Measurements from ENCODE around the gene FGD3. TPM values are rescaled to one million over a fixed set of nuclear protein-coding genes. Genes with fewer than 3 reads are reported as not detected.
A peak's percentile ranks its signal among the peaks of the same experiment; 100 is the strongest.
"Not testable (repeated sequence)": the region's sequence is repeated elsewhere in the genome, so short reads cannot be mapped to it uniquely, and the experiment has no call there.

The FGD3 gene
- polyA plus RNA-seq, 1 donor, result 7.2 TPM

DNA sequence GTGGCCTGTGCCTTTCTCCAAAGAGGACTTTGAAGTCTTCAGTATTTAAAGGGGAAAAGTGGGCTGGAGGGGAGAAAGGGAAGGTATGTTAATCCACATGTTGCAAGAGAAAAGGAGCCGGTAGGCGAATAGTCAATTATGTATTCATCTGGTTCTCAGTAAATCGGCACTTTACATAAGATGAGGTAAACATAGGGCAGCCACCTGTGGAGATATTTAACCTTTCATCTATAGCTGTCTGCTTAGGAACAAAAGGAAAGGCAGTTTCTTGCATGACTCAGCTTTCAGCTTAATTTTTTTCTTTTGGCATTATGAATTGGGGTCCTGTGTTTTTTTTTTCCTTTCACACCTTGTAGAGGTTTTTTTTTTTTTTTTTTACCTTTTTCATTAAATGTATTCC is 42.2 kb downstream of the FGD3 start:
- peaks cover 7% of the 10 kb centered on the region for H3K9me3 ChIP-seq (ENCODE audit: control insufficient read depth, low read depth, low read length)
- WGBS (ENCODE audit: insufficient coverage, low lambda C conversion rate), result no CpG with 5 or more reads among the region's 3 CpGs
- H3K4me3 ChIP-seq (ENCODE audit: low read length), result no peak overlapping the region
- no peak overlapping the region for H3K27ac ChIP-seq (ENCODE audit: low read length)
- H3K36me3 ChIP-seq (ENCODE audit: control insufficient read depth, insufficient read depth, low read length), result no peaks in the 10 kb centered on the region
- no peak for DNase-seq
- H3K27me3 ChIP-seq (ENCODE audit: control insufficient read depth, insufficient read depth, low read length), result no peaks in the 10 kb centered on the region
- H3K4me1 ChIP-seq (ENCODE audit: control insufficient read depth, insufficient read depth, low read length), result peaks cover 10% of the 10 kb centered on the region

DNA sequence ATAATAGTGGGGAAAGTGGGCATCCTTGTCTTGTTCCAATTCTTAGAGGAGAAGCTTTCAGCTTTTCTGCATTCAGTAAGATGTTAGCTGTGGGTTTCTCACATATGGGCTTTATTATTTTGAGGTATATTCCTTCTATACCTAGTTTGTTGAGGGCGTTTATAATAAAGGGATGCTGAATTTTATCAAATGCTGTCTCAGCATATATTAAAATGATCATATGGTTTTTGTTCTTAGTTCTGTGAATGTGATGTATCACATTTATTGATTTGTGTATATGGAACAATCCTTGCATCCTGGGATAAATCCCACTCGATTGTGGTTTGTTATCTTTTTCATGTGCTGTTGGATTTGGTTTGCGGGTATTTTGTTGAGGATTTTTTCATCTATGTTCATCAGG is 43.1 kb downstream of the FGD3 start:
- H3K4me3 ChIP-seq (ENCODE audit: low read length), result no peak overlapping the region
- no peaks in the 10 kb centered on the region for H3K36me3 ChIP-seq (ENCODE audit: control insufficient read depth, insufficient read depth, low read length)
- no peaks in the 10 kb centered on the region for H3K9me3 ChIP-seq (ENCODE audit: control insufficient read depth, low read depth, low read length)
- no peak overlapping the region for H3K27ac ChIP-seq (ENCODE audit: low read length)
- no peak for DNase-seq
- no peaks in the 10 kb centered on the region for H3K27me3 ChIP-seq (ENCODE audit: control insufficient read depth, insufficient read depth, low read length)
- H3K4me1 ChIP-seq (ENCODE audit: control insufficient read depth, insufficient read depth, low read length), result peaks cover 10% of the 10 kb centered on the region
- no CpG with 5 or more reads among the region's 3 CpGs for WGBS (ENCODE audit: insufficient coverage, low lambda C conversion rate)

DNA sequence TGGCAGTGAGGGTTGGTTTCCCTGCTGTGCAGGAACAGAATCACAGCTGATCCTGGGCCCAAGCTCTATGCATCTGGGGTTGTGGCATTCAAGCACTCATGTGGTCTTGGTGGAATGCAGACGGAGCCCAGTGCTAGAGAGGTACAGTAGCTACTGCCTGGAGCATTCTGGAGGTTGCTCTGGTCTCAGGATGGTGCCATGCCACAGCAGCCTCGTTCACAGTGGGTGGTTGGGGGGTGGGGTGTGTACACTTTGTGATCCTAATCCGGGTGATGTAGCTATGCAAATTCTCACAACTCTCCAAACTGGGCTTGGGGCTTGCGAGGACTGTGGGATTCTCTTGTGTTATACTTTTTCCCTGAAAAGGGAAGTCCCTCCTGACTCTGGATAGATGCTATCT is 45.2 kb downstream of the FGD3 start:
- Histone ChIP-seq H3K4me3 (ENCODE audit: low read length) (no peak overlapping the region), H3K27me3 (ENCODE audit: control insufficient read depth, insufficient read depth, low read length) (no peaks in the 10 kb centered on the region), H3K9me3 (ENCODE audit: control insufficient read depth, low read depth, low read length) (no peaks in the 10 kb centered on the region), H3K4me1 (ENCODE audit: control insufficient read depth, insufficient read depth, low read length) (no peaks in the 10 kb centered on the region), H3K36me3 (ENCODE audit: control insufficient read depth, insufficient read depth, low read length) (no peaks in the 10 kb centered on the region), H3K27ac (ENCODE audit: low read length) (no peak overlapping the region)
- no CpG with 5 or more reads among the region's 4 CpGs for WGBS (ENCODE audit: insufficient coverage, low lambda C conversion rate)
- no peak for DNase-seq

DNA sequence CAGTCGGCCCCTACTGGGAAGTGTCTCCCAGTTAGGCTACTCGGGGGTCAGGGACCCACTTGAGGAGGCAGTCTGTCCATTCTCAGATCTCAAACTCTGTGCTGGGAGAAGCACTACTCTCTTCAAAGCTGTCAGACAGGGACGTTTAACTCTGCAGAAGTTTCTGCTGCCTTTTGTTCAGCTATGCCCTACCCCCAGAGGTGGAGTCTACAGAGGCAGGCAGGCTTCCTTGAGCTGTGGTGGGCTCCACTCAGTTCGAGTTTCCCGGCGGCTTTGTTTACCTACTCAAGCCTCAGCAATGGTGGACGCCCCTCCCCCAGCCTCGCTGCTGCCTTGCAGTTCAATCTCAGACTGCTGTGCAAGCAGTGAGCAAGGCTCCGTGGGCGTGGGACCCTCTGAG is 51.5 kb downstream of the FGD3 start:
- H3K4me3 ChIP-seq (ENCODE audit: low read length); DNase-seq; H3K27ac ChIP-seq (ENCODE audit: low read length); H3K36me3 ChIP-seq (ENCODE audit: control insufficient read depth, insufficient read depth, low read length); H3K4me1 ChIP-seq (ENCODE audit: control insufficient read depth, insufficient read depth, low read length); H3K9me3 ChIP-seq (ENCODE audit: control insufficient read depth, low read depth, low read length); H3K27me3 ChIP-seq (ENCODE audit: control insufficient read depth, insufficient read depth, low read length): not testable (repeated sequence)
- WGBS (ENCODE audit: insufficient coverage, low lambda C conversion rate), result no CpG with 5 or more reads among the region's 10 CpGs

DNA sequence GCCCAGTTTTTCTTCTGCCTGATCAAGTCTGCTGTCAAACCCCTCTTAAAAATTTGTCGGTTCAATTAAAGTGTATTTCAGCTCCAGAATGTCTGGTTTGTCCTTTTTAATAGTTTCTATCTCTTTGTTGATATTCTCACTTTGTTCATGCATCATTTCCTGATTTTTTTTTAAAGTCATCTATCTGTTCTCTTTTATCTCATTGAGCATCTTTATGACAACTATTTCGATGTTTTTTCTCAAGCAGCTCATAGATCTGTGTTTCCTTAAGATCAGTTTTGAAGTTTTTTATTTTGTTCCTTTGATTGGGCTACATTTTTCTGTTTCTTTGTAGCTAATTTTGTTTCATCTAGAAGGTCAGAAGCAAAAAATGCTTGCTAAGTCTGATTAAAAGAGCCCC is 53.7 kb downstream of the FGD3 start:
- DNase-seq, result no peak
- Histone ChIP-seq H3K27me3 (ENCODE audit: control insufficient read depth, insufficient read depth, low read length) (no peaks in the 10 kb centered on the region), H3K4me3 (ENCODE audit: low read length) (no peak overlapping the region), H3K9me3 (ENCODE audit: control insufficient read depth, low read depth, low read length) (no peaks in the 10 kb centered on the region), H3K36me3 (ENCODE audit: control insufficient read depth, insufficient read depth, low read length) (peaks cover 16% of the 10 kb centered on the region), H3K27ac (ENCODE audit: low read length) (no peak overlapping the region), H3K4me1 (ENCODE audit: control insufficient read depth, insufficient read depth, low read length) (no peaks in the 10 kb centered on the region)
- 60% methylated on average over 1 of the region's 2 CpGs for WGBS (ENCODE audit: insufficient coverage, low lambda C conversion rate)

DNA sequence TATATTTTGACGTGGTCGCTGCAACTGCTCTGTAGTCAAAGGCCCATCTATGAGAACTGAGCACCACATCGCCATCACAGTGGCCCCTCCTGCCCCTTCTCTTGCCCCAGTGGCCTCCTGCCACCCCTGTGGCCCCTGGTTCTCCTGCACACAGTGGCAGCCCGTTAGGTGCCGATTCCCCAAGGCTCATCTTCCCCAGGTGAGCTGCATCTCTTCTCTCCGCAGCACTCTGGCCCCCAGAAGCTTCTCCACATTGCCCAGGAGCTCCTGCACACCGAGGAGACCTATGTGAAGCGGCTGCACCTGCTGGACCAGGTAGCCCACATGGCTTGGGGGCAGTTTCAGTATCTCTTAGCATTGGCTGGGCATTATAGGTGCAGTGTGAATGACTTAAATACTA is 55.4 kb downstream of the FGD3 start:
- H3K9me3 ChIP-seq (ENCODE audit: control insufficient read depth, low read depth, low read length), result no peaks in the 10 kb centered on the region
- peaks cover 18% of the 10 kb centered on the region for H3K36me3 ChIP-seq (ENCODE audit: control insufficient read depth, insufficient read depth, low read length)
- no peak for DNase-seq
- no peak overlapping the region for H3K27ac ChIP-seq (ENCODE audit: low read length)
- H3K4me3 ChIP-seq (ENCODE audit: low read length), result no peak overlapping the region
- H3K4me1 ChIP-seq (ENCODE audit: control insufficient read depth, insufficient read depth, low read length), result no peaks in the 10 kb centered on the region
- WGBS (ENCODE audit: insufficient coverage, low lambda C conversion rate), result no CpG with 5 or more reads among the region's 8 CpGs
- H3K27me3 ChIP-seq (ENCODE audit: control insufficient read depth, insufficient read depth, low read length), result no peaks in the 10 kb centered on the region

DNA sequence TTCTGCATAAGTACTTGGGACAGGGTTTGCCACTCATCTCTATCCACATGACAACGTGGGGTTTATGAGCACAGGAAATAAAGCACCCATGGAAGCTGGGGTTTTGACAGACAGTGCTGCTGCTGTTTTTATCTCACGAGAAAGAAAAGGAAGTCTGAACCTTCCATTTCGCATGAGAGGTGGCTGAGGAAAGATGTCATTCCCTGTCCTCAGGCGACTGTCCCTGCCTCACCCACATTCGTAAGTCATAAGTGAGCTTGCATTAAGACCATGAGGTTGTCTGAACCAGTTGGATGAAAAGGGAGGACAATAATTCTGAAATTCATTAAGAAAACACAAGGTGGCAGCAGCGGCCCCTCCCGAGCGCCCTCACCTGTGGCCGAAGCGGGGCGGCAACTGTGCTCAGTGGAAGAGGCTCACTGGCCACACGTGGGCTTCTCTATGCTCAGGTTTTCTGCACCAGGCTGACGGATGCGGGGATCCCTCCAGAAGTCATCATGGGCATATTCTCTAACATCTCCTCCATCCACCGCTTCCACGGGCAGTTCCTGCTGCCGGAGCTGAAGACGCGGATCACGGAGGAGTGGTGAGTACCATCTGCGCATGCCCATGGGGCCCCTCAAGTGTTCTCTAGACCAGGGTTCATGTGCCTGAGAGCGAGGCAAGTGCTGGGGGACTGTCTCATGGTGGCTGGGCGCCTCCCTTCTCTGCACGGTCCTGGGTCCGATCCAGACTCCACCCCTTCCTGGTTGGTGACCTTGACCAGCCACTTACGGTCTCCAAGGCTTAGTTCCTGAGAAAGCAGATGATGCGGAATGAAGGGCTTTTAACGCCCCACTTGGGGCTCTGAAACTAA is 56.5 kb downstream of the FGD3 start:
- Histone ChIP-seq H3K36me3 (ENCODE audit: control insufficient read depth, insufficient read depth, low read length) (peaks cover 22% of the 10 kb centered on the region), H3K27ac (ENCODE audit: low read length) (no peak overlapping the region), H3K4me1 (ENCODE audit: control insufficient read depth, insufficient read depth, low read length) (no peaks in the 10 kb centered on the region), H3K4me3 (ENCODE audit: low read length) (no peak overlapping the region), H3K9me3 (ENCODE audit: control insufficient read depth, low read depth, low read length) (no peaks in the 10 kb centered on the region), H3K27me3 (ENCODE audit: control insufficient read depth, insufficient read depth, low read length) (no peaks in the 10 kb centered on the region)
- peak; percentile 43 to 68 for DNase-seq
- WGBS (ENCODE audit: insufficient coverage, low lambda C conversion rate), result no CpG with 5 or more reads among the region's 28 CpGs

DNA sequence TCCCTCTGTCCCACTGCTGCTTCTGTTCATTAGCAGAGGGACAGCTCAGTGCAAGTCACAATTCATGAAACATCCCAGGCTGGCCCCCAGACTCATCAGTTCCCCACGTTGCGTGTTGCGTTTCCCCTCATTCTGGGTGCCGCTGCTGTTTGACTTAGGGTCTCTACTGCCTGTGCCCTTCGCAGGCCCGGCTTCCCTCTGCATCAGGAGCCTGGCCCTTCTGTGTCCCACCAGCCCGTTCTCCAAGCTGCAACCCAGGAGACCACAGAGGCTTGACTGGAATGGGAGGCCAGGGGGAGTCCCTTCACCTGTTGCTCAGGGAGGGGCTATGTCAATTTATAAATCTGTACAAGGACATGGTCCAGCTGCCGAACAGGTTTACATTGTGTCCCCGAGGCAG is 57.2 kb downstream of the FGD3 start:
- WGBS (ENCODE audit: insufficient coverage, low lambda C conversion rate), result no CpG with 5 or more reads among the region's 9 CpGs

DNA sequence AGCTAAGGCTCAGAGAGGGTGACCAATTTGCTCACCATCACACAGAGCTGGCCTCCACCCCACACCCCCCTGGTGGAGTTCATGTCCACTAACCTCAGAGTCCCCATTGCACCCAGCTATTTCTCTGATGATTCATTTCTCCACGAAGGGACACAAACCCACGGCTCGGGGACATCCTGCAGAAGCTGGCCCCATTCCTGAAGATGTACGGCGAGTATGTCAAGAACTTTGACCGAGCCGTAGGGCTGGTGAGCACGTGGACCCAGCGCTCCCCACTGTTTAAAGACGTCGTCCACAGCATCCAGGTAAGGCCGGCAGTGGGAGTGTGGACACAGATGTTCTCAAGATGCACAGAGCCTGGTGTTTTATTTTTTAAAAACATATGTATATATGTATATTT is 58.6 kb downstream of the FGD3 start:
- Histone ChIP-seq H3K36me3 (ENCODE audit: control insufficient read depth, insufficient read depth, low read length) (peaks cover 27% of the 10 kb centered on the region), H3K27ac (ENCODE audit: low read length) (no peak overlapping the region), H3K27me3 (ENCODE audit: control insufficient read depth, insufficient read depth, low read length) (no peaks in the 10 kb centered on the region), H3K9me3 (ENCODE audit: control insufficient read depth, low read depth, low read length) (no peaks in the 10 kb centered on the region), H3K4me1 (ENCODE audit: control insufficient read depth, insufficient read depth, low read length) (no peaks in the 10 kb centered on the region), H3K4me3 (ENCODE audit: low read length) (no peak overlapping the region)
- WGBS (ENCODE audit: insufficient coverage, low lambda C conversion rate), result no CpG with 5 or more reads among the region's 12 CpGs
- DNase-seq, result no peak

More for the DNA sequence above, 57.2 kb downstream of the FGD3 start:
- H3K36me3 ChIP-seq (ENCODE audit: control insufficient read depth, insufficient read depth, low read length), result peaks cover 25% of the 10 kb centered on the region
- H3K9me3 ChIP-seq (ENCODE audit: control insufficient read depth, low read depth, low read length), result no peaks in the 10 kb centered on the region
- no peaks in the 10 kb centered on the region for H3K4me1 ChIP-seq (ENCODE audit: control insufficient read depth, insufficient read depth, low read length)
- H3K27me3 ChIP-seq (ENCODE audit: control insufficient read depth, insufficient read depth, low read length), result no peaks in the 10 kb centered on the region
- H3K4me3 ChIP-seq (ENCODE audit: low read length), result no peak overlapping the region
- H3K27ac ChIP-seq (ENCODE audit: low read length), result no peak overlapping the region
- DNase-seq, result no peak

DNA sequence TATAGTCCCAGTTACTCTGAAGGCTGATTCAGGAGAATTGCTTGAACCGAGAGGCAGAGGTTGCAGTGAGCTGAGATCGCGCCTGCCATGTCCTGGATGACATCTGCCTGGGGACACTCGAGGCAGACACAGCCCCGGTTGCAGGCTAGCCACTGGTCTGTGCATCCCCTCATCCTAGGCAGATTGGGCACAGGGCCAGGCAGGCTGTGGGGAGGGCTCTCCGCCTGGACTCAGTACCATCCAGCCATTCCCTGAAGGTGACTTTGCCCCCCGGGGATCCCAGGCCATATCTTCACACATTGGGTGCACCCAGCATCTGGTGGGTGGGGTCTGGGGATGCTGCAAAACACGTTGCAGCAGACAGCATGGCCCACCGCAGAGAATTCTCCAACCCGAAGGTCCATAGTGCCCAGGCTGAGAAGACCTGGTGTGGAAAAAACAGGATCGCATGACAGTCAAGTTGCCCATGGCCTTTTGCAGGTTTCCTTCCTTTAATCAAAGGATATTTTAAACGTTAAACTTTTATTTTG is 60.3 kb downstream of the FGD3 start:
- Histone ChIP-seq H3K4me1 (ENCODE audit: control insufficient read depth, insufficient read depth, low read length) (no peaks in the 10 kb centered on the region), H3K9me3 (ENCODE audit: control insufficient read depth, low read depth, low read length) (no peaks in the 10 kb centered on the region), H3K36me3 (ENCODE audit: control insufficient read depth, insufficient read depth, low read length) (peaks cover 26% of the 10 kb centered on the region), H3K27ac (ENCODE audit: low read length) (no peak overlapping the region), H3K27me3 (ENCODE audit: control insufficient read depth, insufficient read depth, low read length) (no peaks in the 10 kb centered on the region), H3K4me3 (ENCODE audit: low read length) (no peak overlapping the region)
- 76% methylated on average over 5 of the region's 12 CpGs for WGBS (ENCODE audit: insufficient coverage, low lambda C conversion rate)
- DNase-seq, result no peak

DNA sequence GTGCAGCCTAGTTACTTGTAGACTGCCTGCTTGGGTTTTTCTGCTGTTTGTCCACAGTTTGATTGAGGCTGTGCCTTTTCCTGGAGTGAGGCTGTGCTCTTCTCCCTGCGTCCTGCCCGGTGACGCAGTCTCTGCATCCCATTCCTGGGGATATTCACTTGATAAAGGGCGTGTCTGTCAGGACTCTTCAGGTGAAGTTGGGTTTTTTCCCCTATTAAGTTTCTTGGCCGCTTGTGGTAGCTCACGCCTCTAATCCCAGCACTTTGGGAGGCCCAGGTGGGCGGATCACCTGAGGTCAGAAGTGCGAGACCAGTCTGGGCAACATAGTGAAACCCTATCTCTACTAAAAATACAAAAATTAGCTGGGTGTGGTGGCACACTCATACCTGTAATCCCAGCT is 61.1 kb downstream of the FGD3 start:
- peaks cover 27% of the 10 kb centered on the region for H3K36me3 ChIP-seq (ENCODE audit: control insufficient read depth, insufficient read depth, low read length)
- WGBS (ENCODE audit: insufficient coverage, low lambda C conversion rate), result no CpG with 5 or more reads among the region's 8 CpGs
- no peaks in the 10 kb centered on the region for H3K4me1 ChIP-seq (ENCODE audit: control insufficient read depth, insufficient read depth, low read length)
- no peak for DNase-seq
- H3K27me3 ChIP-seq (ENCODE audit: control insufficient read depth, insufficient read depth, low read length), result no peaks in the 10 kb centered on the region
- H3K27ac ChIP-seq (ENCODE audit: low read length), result no peak overlapping the region
- no peaks in the 10 kb centered on the region for H3K9me3 ChIP-seq (ENCODE audit: control insufficient read depth, low read depth, low read length)
- H3K4me3 ChIP-seq (ENCODE audit: low read length), result no peak overlapping the region

Measured in large intestine (tissue), 3 donors.